ENCODE data around the gene FRG2B.
"Not testable (repeated sequence)": the region's sequence is repeated elsewhere in the genome, so short reads cannot be mapped to it uniquely, and the experiment has no call there.

Gene FRG2B

DNA sequence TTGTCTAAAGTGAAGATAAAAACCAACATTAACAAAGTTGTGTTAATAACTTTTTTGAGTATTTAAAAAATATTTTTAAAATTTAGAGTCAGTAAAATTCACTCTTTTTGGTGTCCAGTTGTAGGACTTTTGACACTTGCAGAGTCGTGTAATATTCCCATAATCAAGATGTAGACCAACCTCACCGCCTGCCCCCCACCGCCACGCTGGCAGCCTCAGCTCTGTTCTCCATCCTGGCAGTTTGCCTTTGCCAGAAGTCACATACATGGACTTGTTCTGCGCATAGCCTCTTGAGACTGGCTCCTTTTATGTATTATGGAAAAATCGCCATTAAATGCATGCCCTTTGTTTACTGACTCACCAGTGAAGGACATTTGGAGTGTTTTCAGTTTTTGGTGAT lies 33.9 kb downstream of the FRG2B start:
- DNase-seq, result no peak

DNA sequence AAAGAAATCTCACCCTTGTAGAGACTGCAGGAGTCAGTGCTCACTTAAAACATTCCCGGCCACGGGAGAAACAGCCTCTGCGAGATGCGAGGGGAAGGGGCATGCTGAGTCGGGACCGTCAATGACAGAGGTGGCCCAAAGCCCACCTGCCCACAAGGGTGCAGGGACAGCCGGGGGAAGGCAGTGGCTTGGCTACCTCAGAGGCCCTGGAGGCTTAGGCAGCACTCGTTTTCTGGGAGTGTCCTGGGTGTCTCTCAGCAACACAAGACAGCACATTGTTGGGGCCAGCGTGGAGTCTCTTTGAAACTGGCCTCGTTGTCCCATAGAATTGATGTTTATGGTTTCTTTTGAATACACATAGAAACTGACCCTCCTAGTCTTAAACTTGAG lies 35.6 kb downstream of the FRG2B start:
- DNase-seq, result no peak

DNA sequence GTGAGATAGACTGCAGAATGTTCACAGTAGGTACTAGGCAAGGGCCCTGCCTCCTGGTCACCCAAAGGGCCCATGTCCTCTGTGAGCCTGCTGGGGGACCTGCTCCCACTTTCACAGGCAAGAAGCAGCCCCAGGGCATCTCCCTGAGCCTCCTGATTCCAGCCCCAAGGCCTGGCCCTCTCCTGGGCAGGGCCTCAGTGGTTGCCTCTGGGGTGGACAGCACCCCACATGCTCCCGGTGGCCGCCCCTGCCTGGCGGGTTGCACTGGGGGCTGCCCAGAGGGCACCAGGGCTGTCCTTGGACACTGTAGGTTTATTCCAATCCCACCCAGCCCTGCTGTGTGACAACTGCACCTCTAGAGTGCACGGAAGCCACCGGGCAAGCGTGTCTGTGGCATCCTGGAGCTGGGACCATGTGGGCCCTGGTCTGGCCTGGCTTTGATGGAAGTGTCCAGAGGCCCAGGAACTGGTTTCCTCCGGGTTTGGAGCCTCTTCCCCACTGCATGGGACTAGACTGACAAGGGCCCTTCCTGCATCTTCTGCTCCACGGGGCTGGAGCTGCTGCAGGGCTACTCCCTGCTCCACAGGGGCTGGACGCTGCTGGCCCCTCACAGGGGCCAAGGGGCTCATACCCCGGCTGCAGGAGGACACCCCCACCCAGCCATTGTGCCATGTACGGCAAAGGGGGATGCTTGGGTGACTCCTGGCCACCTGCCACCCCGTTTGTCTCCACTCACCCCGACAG lies 36.2 kb downstream of the FRG2B start:
- DNase-seq, result no peak

DNA sequence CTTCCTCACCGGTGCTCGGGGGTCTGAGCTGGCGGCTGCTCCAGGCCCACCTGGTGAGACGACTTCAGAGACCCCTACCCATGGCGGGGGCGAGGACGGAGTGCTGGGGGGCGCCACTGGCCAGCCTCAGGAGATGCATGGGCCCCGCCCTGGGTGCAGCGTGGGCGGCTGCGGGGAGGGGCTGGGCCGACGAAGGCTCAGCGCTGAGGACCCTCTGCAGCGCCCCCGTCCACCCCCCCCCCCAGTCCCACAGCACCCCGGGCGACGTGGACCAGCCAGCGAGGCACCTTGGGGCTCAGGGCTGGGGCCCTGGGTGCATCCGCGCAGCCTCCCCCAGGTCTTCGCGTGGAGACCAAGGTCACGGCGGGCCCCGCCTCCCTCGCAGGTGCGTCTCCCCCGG lies 49.6 kb downstream of the FRG2B start:
- DNase-seq, result not testable (repeated sequence)

Measured in inflammatory macrophage treated with lipopolysaccharide for 4 hours (primary cell).